ENCODE measurements around the gene FLT1. TPM values are rescaled to one million over a fixed set of nuclear protein-coding genes. Genes with fewer than 3 reads are reported as not detected.

Gene FLT1
- total RNA-seq, 1 experiment from 2014 or later: not detected

DNA sequence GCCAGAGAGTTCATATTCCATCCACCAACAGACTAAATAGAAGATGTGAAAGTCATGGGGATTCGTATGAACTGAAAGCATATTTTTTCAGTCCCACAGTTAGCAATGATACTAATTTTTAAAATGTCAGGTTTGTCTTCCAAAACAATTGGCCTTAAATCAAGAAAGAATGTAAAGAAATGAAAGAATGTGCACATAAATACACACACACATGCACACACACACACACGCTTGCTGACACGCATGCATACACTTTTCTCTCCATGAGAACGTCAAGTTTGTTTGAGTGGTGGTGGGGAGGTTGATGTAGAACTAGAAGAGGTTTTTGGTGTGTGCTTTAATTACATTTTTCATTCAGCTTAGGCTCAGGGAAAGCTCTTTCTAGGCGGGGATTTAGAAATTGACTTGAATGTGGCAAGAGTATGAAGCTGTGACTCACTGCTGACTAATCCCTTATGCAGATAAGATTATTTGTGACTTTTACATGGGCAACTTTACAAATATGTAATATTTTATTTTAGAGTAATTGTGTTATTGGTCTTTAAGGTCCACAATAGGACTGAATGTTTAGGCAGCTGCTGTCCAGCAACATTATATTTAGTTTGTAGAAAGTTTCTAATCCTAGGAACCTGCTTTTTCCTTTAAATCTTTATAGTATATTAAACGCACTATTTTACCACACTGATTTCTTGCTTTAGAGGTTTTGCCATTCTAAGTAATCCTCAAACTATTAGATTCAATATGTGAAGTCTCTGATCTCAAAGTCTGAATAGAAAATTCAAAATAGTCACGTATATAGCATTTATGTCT is 18.8 kb downstream of the FLT1 start:
- Mint-ChIP-seq H3K9me3 (ENCODE audit: low read depth, unreplicated experiment) (no peaks in the 10 kb centered on the region), H3K4me3 (ENCODE audit: low read depth, unreplicated experiment) (no peak overlapping the region), H3K27me3 (ENCODE audit: unreplicated experiment) (no peaks in the 10 kb centered on the region), H3K27ac (ENCODE audit: unreplicated experiment) (no peak overlapping the region), H3K36me3 (ENCODE audit: insufficient read depth, unreplicated experiment) (no peaks in the 10 kb centered on the region), H3K4me1 (ENCODE audit: low read depth, unreplicated experiment) (peaks cover 9% of the 10 kb centered on the region)
- BruUV-seq (replicated peaks): no TSS peak
- intact Hi-C loops (cut with micrococcal nuclease; ENCODE audit: unreplicated experiment): no loop called here
- no peak for DNase-seq
- TF ChIP-seq, protein P1, sequence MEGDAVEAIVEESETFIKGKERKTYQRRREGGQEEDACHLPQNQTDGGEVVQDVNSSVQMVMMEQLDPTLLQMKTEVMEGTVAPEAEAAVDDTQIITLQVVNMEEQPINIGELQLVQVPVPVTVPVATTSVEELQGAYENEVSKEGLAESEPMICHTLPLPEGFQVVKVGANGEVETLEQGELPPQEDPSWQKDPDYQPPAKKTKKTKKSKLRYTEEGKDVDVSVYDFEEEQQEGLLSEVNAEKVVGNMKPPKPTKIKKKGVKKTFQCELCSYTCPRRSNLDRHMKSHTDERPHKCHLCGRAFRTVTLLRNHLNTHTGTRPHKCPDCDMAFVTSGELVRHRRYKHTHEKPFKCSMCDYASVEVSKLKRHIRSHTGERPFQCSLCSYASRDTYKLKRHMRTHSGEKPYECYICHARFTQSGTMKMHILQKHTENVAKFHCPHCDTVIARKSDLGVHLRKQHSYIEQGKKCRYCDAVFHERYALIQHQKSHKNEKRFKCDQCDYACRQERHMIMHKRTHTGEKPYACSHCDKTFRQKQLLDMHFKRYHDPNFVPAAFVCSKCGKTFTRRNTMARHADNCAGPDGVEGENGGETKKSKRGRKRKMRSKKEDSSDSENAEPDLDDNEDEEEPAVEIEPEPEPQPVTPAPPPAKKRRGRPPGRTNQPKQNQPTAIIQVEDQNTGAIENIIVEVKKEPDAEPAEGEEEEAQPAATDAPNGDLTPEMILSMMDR (IDR thresholded peaks at IDR 0.05; ENCODE audit: unreplicated experiment): no peak
- CTCF ChIA-PET: no interaction called here

DNA sequence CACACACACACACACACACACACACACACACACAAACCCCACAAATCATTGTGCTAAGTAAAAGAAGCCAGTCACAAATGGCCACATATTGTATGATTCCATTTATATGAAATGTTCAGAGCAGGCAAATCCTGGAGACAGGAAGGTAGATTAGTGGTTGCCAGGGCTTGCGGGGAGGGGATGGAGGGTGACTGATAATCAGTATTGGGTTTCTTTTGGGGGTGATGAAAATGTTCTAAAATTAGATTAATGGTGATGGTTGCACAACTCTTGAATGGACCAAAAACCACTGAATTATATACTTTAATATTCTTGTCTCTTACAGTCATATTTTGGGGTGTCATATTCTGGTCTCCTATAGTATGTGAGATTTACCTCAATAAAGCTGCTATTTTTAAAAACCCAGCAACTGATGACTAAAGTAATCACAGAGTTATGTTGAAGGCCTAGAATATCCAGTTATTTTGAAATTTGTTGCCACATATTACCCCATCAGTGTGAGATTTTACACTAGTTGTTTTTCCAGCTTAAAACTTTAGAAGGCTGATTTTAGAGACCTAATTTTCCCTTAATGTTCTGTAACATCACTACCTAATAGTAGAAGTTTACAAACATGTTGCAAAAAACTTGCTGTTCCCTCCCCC is 20.3 kb downstream of the FLT1 start:
- DNase-seq: no peak
- H3K27ac Mint-ChIP-seq (ENCODE audit: unreplicated experiment): no peak overlapping the region
- intact Hi-C loops (cut with micrococcal nuclease; ENCODE audit: unreplicated experiment): no loop called here
- TF ChIP-seq, protein P1 (IDR thresholded peaks at IDR 0.05; ENCODE audit: unreplicated experiment): no peak
- H3K27me3 Mint-ChIP-seq (ENCODE audit: unreplicated experiment): no peaks in the 10 kb centered on the region
- CTCF ChIA-PET: no interaction called here
- no peaks in the 10 kb centered on the region for H3K36me3 Mint-ChIP-seq (ENCODE audit: insufficient read depth, unreplicated experiment)
- H3K4me3 Mint-ChIP-seq (ENCODE audit: low read depth, unreplicated experiment): no peak overlapping the region
- H3K9me3 Mint-ChIP-seq (ENCODE audit: low read depth, unreplicated experiment): no peaks in the 10 kb centered on the region
- H3K4me1 Mint-ChIP-seq (ENCODE audit: low read depth, unreplicated experiment): peaks cover 9% of the 10 kb centered on the region
- no TSS peak for BruUV-seq (replicated peaks)

DNA sequence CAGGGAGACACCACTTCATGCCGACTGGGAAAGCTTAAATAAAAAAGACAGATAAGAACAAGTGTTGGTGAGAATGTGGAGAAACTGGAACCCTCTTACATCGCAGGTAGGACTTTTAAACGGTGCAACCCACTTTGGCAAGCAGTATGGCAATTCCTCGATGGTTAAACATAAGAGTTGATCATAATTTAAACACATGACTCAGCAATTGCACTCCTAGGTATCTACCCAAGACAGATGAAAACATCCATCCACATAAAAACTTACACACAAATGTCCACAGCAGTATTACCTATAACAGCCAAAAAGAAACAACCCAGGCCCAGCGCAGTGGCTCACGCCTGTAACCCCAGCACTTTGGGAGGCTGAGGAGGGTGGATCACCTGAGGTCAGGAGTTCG is 21.9 kb downstream of the FLT1 start:
- Mint-ChIP-seq H3K27ac (ENCODE audit: unreplicated experiment) (no peak overlapping the region), H3K9me3 (ENCODE audit: low read depth, unreplicated experiment) (no peaks in the 10 kb centered on the region), H3K4me1 (ENCODE audit: low read depth, unreplicated experiment) (peaks cover 9% of the 10 kb centered on the region), H3K4me3 (ENCODE audit: low read depth, unreplicated experiment) (no peak overlapping the region), H3K36me3 (ENCODE audit: insufficient read depth, unreplicated experiment) (no peaks in the 10 kb centered on the region), H3K27me3 (ENCODE audit: unreplicated experiment) (no peaks in the 10 kb centered on the region)
- intact Hi-C loops (cut with micrococcal nuclease; ENCODE audit: unreplicated experiment): no loop called here
- no peak for DNase-seq
- TF ChIP-seq, protein P1 (IDR thresholded peaks at IDR 0.05; ENCODE audit: unreplicated experiment): no peak
- BruUV-seq (replicated peaks): no TSS peak
- CTCF ChIA-PET: no interaction called here

DNA sequence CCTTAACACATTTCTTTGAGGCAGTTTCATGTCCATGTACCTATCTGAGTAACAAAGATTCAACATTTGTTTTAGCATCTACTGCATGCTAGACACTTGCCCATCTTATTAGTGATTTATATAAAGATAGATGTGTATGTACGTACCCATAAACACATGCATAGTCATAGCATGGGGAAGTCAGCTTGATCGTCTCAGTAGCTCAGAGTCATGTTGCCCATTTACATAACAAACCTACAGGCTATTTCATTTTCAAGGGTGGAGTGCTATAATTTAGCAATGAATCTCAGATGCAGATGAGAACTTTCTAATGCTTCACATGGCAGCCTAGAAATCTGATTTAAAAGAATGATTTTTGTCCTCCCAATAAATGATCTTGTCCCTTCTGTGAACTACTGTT is 23.5 kb downstream of the FLT1 start:
- Mint-ChIP-seq H3K9me3 (ENCODE audit: low read depth, unreplicated experiment) (no peaks in the 10 kb centered on the region), H3K27me3 (ENCODE audit: unreplicated experiment) (no peaks in the 10 kb centered on the region), H3K36me3 (ENCODE audit: insufficient read depth, unreplicated experiment) (no peaks in the 10 kb centered on the region), H3K4me3 (ENCODE audit: low read depth, unreplicated experiment) (no peak overlapping the region), H3K4me1 (ENCODE audit: low read depth, unreplicated experiment) (peaks cover 9% of the 10 kb centered on the region), H3K27ac (ENCODE audit: unreplicated experiment) (no peak overlapping the region)
- TF ChIP-seq, protein P1 (IDR thresholded peaks at IDR 0.05; ENCODE audit: unreplicated experiment): no peak
- BruUV-seq (replicated peaks): no TSS peak
- intact Hi-C loops (cut with micrococcal nuclease; ENCODE audit: unreplicated experiment): no loop called here
- DNase-seq: no peak
- CTCF ChIA-PET: no interaction called here

Data from Calu3 (cell line).